ENCODE measurements around the gene CDC34. TPM values are rescaled to one million over a fixed set of nuclear protein-coding genes. Genes with fewer than 3 reads are reported as not detected.

CDC34 gene
- total and polyA plus RNA-seq, 9 of the 15 experiments (the other 6 are each of a cell fraction or from before 2014, with no cell fraction given) = 0.80 to 203 (median 65.5) TPM

DNA sequence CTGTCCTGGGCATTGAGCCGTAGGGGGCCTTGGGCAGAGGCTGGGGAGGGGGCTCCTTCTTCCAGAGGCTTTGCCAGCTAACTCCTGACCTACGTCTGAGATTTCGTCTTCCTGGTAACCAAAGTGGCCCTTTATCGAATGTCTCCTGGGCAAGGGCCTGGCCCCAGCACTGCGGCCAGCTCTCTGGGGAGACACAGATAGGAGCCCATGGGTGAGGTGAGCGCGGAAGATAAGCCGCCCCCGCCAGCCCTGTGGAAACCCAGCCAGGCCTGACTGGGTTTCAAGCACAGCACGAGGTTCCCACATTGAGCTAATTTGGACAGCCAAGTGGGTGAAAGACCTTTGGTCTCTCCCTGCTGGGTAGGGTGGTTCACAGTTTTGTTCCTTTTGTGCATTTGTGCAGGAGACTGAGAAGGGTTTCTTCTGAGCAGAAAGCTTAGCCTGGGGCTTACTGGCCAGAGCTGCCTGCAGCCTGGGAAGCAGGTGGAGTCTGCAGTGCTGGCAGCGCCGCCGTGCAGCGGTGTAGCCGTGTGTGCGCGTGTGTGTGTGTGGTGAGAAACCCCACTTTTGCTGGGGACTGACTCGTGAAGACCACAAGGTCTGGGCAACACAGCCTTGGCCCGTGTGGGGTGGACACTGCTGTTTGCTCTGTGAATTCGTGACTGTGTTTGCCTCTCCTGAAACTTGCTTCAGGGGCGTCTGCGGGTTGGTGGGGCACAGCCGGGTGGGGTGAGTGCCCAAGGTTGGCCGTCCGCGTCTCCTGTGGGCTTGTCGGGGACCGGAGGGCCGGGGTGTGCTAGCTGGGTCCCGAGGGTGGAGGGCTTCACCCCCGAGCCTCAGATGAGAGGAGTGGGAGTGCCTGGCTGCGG, 43.3 kb downstream of the CDC34 start (continued):
- TF ChIP-seq, protein P1, sequence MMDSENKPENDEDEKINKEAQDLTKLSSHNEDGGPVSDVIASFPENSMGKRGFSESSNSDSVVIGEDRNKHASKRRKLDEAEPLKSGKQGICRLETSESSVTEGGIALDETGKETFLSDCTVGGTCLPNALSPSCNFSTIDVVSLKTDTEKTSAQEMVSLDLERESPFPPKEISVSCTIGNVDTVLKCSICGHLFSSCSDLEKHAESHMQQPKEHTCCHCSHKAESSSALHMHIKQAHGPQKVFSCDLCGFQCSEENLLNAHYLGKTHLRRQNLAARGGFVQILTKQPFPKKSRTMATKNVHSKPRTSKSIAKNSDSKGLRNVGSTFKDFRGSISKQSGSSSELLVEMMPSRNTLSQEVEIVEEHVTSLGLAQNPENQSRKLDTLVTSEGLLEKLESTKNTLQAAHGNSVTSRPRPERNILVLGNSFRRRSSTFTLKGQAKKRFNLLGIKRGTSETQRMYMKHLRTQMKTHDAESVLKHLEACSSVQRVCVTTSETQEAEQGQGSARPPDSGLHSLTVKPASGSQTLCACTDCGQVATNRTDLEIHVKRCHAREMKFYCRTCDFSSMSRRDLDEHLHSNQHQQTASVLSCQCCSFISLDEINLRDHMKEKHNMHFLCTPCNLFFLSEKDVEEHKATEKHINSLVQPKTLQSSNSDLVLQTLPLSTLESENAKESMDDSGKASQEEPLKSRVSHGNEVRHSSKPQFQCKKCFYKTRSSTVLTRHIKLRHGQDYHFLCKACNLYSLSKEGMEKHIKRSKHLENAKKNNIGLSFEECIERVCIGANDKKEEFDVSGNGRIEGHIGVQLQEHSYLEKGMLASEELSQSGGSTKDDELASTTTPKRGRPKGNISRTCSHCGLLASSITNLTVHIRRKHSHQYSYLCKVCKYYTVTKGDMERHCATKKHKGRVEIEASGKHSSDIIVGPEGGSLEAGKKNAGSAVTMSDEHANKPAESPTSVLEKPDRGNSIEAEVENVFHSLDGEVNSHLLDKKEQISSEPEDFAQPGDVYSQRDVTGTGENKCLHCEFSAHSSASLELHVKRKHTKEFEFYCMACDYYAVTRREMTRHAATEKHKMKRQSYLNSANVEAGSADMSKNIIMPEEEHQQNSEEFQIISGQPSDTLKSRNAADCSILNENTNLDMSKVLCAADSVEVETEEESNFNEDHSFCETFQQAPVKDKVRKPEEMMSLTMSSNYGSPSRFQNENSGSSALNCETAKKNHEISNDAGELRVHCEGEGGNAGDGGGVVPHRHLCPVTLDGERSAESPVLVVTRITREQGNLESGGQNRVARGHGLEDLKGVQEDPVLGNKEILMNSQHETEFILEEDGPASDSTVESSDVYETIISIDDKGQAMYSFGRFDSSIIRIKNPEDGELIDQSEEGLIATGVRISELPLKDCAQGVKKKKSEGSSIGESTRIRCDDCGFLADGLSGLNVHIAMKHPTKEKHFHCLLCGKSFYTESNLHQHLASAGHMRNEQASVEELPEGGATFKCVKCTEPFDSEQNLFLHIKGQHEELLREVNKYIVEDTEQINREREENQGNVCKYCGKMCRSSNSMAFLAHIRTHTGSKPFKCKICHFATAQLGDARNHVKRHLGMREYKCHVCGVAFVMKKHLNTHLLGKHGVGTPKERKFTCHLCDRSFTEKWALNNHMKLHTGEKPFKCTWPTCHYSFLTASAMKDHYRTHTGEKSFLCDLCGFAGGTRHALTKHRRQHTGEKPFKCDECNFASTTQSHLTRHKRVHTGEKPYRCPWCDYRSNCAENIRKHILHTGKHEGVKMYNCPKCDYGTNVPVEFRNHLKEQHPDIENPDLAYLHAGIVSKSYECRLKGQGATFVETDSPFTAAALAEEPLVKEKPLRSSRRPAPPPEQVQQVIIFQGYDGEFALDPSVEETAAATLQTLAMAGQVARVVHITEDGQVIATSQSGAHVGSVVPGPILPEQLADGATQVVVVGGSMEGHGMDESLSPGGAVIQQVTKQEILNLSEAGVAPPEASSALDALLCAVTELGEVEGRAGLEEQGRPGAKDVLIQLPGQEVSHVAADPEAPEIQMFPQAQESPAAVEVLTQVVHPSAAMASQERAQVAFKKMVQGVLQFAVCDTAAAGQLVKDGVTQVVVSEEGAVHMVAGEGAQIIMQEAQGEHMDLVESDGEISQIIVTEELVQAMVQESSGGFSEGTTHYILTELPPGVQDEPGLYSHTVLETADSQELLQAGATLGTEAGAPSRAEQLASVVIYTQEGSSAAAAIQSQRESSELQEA (IDR thresholded peaks at IDR 0.05; ENCODE audit: low read depth) = no peak
- TF ChIP-seq YBX1 (IDR thresholded peaks at IDR 0.05) (no peak), ZFPM2 (CRISPR knock-in tag; IDR thresholded peaks at IDR 0.05) (no peak), ATF1 (CRISPR knock-in tag; IDR thresholded peaks at IDR 0.05) (no peak), ATF1 (tag; IDR thresholded peaks at IDR 0.05) (peak; percentile 57), ZC3H11A (IDR thresholded peaks at IDR 0.05; ENCODE audit: low read depth, low read length) (0 out of 2 replicates have a peak, but pooled peaks have one; percentile 75), DNMT1 (IDR thresholded peaks at IDR 0.05) (no peak), PHF21A (IDR thresholded peaks at IDR 0.05; ENCODE audit: borderline replicate concordance, low read depth) (no peak; the same call in 1 of the 2 replicates), ZNF197 (CRISPR knock-in tag; IDR thresholded peaks at IDR 0.05; ENCODE audit: low read depth) (peak; percentile 78), ZNF780A (CRISPR knock-in tag; IDR thresholded peaks at IDR 0.05) (no peak), ZNF76 (CRISPR knock-in tag; IDR thresholded peaks at IDR 0.05; ENCODE audit: borderline replicate concordance) (0 out of 2 replicates have a peak, but pooled peaks have one; percentile 12), NCOR1 (IDR thresholded peaks at IDR 0.05) (peak; percentile 99), ZNF668 (CRISPR knock-in tag; IDR thresholded peaks at IDR 0.05) (no peak)
- TF ChIP-seq, protein P2, sequence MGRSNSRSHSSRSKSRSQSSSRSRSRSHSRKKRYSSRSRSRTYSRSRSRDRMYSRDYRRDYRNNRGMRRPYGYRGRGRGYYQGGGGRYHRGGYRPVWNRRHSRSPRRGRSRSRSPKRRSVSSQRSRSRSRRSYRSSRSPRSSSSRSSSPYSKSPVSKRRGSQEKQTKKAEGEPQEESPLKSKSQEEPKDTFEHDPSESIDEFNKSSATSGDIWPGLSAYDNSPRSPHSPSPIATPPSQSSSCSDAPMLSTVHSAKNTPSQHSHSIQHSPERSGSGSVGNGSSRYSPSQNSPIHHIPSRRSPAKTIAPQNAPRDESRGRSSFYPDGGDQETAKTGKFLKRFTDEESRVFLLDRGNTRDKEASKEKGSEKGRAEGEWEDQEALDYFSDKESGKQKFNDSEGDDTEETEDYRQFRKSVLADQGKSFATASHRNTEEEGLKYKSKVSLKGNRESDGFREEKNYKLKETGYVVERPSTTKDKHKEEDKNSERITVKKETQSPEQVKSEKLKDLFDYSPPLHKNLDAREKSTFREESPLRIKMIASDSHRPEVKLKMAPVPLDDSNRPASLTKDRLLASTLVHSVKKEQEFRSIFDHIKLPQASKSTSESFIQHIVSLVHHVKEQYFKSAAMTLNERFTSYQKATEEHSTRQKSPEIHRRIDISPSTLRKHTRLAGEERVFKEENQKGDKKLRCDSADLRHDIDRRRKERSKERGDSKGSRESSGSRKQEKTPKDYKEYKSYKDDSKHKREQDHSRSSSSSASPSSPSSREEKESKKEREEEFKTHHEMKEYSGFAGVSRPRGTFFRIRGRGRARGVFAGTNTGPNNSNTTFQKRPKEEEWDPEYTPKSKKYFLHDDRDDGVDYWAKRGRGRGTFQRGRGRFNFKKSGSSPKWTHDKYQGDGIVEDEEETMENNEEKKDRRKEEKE (IDR thresholded peaks at IDR 0.05; ENCODE audit: borderline replicate concordance in 1 of 2, control insufficient read depth in 1 of 2, low read depth in 2 of 2, low read length in 1 of 2) = no peak; a peak in 1 of 4 replicates
- TF ChIP-seq, protein P3, sequence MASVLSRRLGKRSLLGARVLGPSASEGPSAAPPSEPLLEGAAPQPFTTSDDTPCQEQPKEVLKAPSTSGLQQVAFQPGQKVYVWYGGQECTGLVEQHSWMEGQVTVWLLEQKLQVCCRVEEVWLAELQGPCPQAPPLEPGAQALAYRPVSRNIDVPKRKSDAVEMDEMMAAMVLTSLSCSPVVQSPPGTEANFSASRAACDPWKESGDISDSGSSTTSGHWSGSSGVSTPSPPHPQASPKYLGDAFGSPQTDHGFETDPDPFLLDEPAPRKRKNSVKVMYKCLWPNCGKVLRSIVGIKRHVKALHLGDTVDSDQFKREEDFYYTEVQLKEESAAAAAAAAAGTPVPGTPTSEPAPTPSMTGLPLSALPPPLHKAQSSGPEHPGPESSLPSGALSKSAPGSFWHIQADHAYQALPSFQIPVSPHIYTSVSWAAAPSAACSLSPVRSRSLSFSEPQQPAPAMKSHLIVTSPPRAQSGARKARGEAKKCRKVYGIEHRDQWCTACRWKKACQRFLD (CRISPR knock-in tag; IDR thresholded peaks at IDR 0.05) = peak; percentile 95

Data from K562 (cell line).